Measurements from ENCODE around the gene CDON. TPM values are rescaled to one million over a fixed set of nuclear protein-coding genes. Genes with fewer than 3 reads are reported as not detected.
"Not testable (repeated sequence)": the region's sequence is repeated elsewhere in the genome, so short reads cannot be mapped to it uniquely, and the experiment has no call there.

The CDON gene
- total RNA-seq, 1 experiment from 2014 or later = 17.2 TPM

GRCh38 chr11:125987066-125987641, 75.5 kb downstream of the CDON start:
- H4K5ac ChIP-seq (ENCODE audit: insufficient read length, low read depth, low read length) = no peak overlapping the region
- H2BK15ac ChIP-seq (ENCODE audit: low read depth, low read length) = no peak overlapping the region
- no peak overlapping the region for H3K23ac ChIP-seq (ENCODE audit: insufficient read length, low read depth, low read length)
- no peaks in the 10 kb centered on the region for H3K4me1 Mint-ChIP-seq
- H3K14ac ChIP-seq (ENCODE audit: insufficient read depth, low read length) = no peak overlapping the region
- no peaks in the 10 kb centered on the region for H3K79me2 ChIP-seq (ENCODE audit: insufficient read depth, low read length)
- no CpG with 5 or more reads among the region's 5 CpGs for WGBS (ENCODE audit: extremely low coverage, insufficient read length, low lambda C conversion rate)
- no peak overlapping the region for H3K18ac ChIP-seq (ENCODE audit: insufficient read length, low read depth, low read length)
- H2AK5ac ChIP-seq (ENCODE audit: insufficient read length, low read length) = no peak overlapping the region
- no peaks in the 10 kb centered on the region for H3K4me1 ChIP-seq (ENCODE audit: insufficient read depth, low read length)
- peaks cover 3 to 25% (median 21%) of the 10 kb centered on the region in 3 experiments; a peak in 5 of 7 replicates for H3K36me3 Mint-ChIP-seq (ENCODE audit: insufficient read depth in 1 of 3, low read depth in 3 of 3)
- no peak overlapping the region for H4K91ac ChIP-seq (ENCODE audit: insufficient read length, low read depth, low read length)
- H3T11ph ChIP-seq (ENCODE audit: low read length) = no peak overlapping the region
- H4K20me1 ChIP-seq (ENCODE audit: control insufficient read depth, insufficient read depth, insufficient read length) = no peaks in the 10 kb centered on the region
- H3K9me3 ChIP-seq (ENCODE audit: control insufficient read depth, low read depth, low read length) = no peaks in the 10 kb centered on the region
- no peak overlapping the region for H3K4me2 ChIP-seq (ENCODE audit: insufficient read depth, insufficient read length, low read length)
- H2BK120ac ChIP-seq (ENCODE audit: low read depth, low read length, poor library complexity, severe bottlenecking) = no peak overlapping the region
- H4K8ac ChIP-seq (replicated peaks; ENCODE audit: insufficient read length, low read depth, low read length) = no peak overlapping the region
- no peak overlapping the region for H3K56ac ChIP-seq (ENCODE audit: insufficient read length, low read depth, low read length)
- no peak overlapping the region for H2BK12ac ChIP-seq (ENCODE audit: insufficient read length, low read depth, low read length)
- no peak overlapping the region for H3K4me3 Mint-ChIP-seq
- no peak overlapping the region for H3K27ac ChIP-seq (ENCODE audit: insufficient read length, low read depth, low read length)
- no peaks in the 10 kb centered on the region for H3K23me2 ChIP-seq (ENCODE audit: insufficient read length, low read depth, low read length, poor library complexity, severe bottlenecking)
- no peak for TF ChIP-seq CTCF (conservative IDR thresholded peaks at IDR 0.05)
- no peak for DNase-seq
- no peak overlapping the region for H2BK20ac ChIP-seq (ENCODE audit: low read depth, low read length, poor library complexity, severe bottlenecking)
- H2AFZ ChIP-seq (ENCODE audit: low read length) = no peak overlapping the region
- no peak overlapping the region for H3K4ac ChIP-seq (ENCODE audit: low read depth, low read length)
- H2BK5ac ChIP-seq (ENCODE audit: insufficient read length, low read length) = no peak overlapping the region
- H3K9me3 Mint-ChIP-seq = no peaks in the 10 kb centered on the region
- no peak overlapping the region for H3K9ac ChIP-seq (ENCODE audit: extremely low read depth, insufficient read length, low read length)
- H3K79me1 ChIP-seq (ENCODE audit: insufficient read depth, low read depth, low read length, poor library complexity, severe bottlenecking) = no peaks in the 10 kb centered on the region
- H3K27ac Mint-ChIP-seq = peak overlapping the region in 1 of 3 experiments; percentile 1; a peak in 1 of 7 replicates
- H3K27me3 Mint-ChIP-seq (ENCODE audit: low read depth) = no peaks in the 10 kb centered on the region
- no peaks in the 10 kb centered on the region for H3K27me3 ChIP-seq (ENCODE audit: insufficient read depth, low read length)

DNA sequence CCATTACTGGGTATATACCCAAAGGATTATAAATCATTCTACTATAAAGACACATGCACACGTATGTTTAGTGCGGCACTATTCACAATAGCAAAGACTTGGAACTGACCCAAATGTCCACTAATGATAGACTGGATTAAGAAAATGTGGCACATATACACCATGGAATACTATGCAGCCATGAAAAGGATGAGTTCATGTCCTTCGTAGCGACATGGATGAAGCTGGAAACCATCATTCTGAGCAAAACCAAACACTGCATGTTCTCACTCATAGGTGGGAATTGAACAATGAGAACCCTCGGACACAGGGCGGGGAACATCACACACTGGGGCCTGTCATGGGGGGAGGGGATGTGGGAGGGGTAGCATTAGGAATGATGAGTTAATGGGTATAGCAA, 76.7 kb downstream of the CDON start:
- not testable (repeated sequence) for H3K9me3 Mint-ChIP-seq; H3K4me1 Mint-ChIP-seq; H3K27me3 Mint-ChIP-seq (ENCODE audit: low read depth)

More for the DNA sequence above, 76.7 kb downstream of the CDON start:
- not testable (repeated sequence) for H2BK15ac ChIP-seq (ENCODE audit: low read depth, low read length); H2BK12ac ChIP-seq (ENCODE audit: insufficient read length, low read depth, low read length); H3K79me1 ChIP-seq (ENCODE audit: insufficient read depth, low read depth, low read length, poor library complexity, severe bottlenecking); H3K9ac ChIP-seq (ENCODE audit: extremely low read depth, insufficient read length, low read length); H3K4me1 ChIP-seq (ENCODE audit: insufficient read depth, low read length); H3K56ac ChIP-seq (ENCODE audit: insufficient read length, low read depth, low read length); H2AK5ac ChIP-seq (ENCODE audit: insufficient read length, low read length); H3K14ac ChIP-seq (ENCODE audit: insufficient read depth, low read length); H2BK5ac ChIP-seq (ENCODE audit: insufficient read length, low read length); H3K9me3 ChIP-seq (ENCODE audit: control insufficient read depth, low read depth, low read length); H2AFZ ChIP-seq (ENCODE audit: low read length); DNase-seq; H2BK20ac ChIP-seq (ENCODE audit: low read depth, low read length, poor library complexity, severe bottlenecking); H2BK120ac ChIP-seq (ENCODE audit: low read depth, low read length, poor library complexity, severe bottlenecking); H3K23me2 ChIP-seq (ENCODE audit: insufficient read length, low read depth, low read length, poor library complexity, severe bottlenecking); H4K5ac ChIP-seq (ENCODE audit: insufficient read length, low read depth, low read length); H3K27me3 ChIP-seq (ENCODE audit: insufficient read depth, low read length); H4K8ac ChIP-seq (replicated peaks; ENCODE audit: insufficient read length, low read depth, low read length); H3K27ac ChIP-seq (ENCODE audit: insufficient read length, low read depth, low read length); H4K91ac ChIP-seq (ENCODE audit: insufficient read length, low read depth, low read length); H3K23ac ChIP-seq (ENCODE audit: insufficient read length, low read depth, low read length); H3K18ac ChIP-seq (ENCODE audit: insufficient read length, low read depth, low read length); H3T11ph ChIP-seq (ENCODE audit: low read length); H4K20me1 ChIP-seq (ENCODE audit: control insufficient read depth, insufficient read depth, insufficient read length); H3K79me2 ChIP-seq (ENCODE audit: insufficient read depth, low read length); H3K4me3 Mint-ChIP-seq; H3K4ac ChIP-seq (ENCODE audit: low read depth, low read length); H3K4me2 ChIP-seq (ENCODE audit: insufficient read depth, insufficient read length, low read length); H3K27ac Mint-ChIP-seq
- peaks cover 3 to 25% (median 21%) of the 10 kb centered on the region in 3 experiments; a peak in 5 of 7 replicates for H3K36me3 Mint-ChIP-seq (ENCODE audit: insufficient read depth in 1 of 3, low read depth in 3 of 3)
- no CpG with 5 or more reads among the region's 6 CpGs for WGBS (ENCODE audit: extremely low coverage, insufficient read length, low lambda C conversion rate)

All from H9 (cell line).